IMR-90 (cell line): ENCODE measurements around the gene OVCA2.

ENCODE experiments used
- CHD1 ChIP-seq: IDR thresholded peaks from 2 replicates; pipeline ENCODE4 v1.6.1; 2012; ENCODE audit warnings: low read depth, low read length, improper control_type of control experiment
- CTCF ChIP-seq: conservative IDR thresholded peaks from 2 replicates; pipeline ENCODE4 v1.5.1; 2012; ENCODE audit warnings: mild to moderate bottlenecking, low read depth, low read length, improper control_type of control experiment
- POLR2A ChIP-seq: IDR thresholded peaks from 2 replicates; pipeline ENCODE4 v1.6.1; 2012; ENCODE audit warnings: mild to moderate bottlenecking, low read depth, low read length

- TF ChIP-seq CHD1 (no peak), CTCF (no peak), POLR2A (no peak)
Measured at GRCh38 chr17:1995321-1995892, 46.4 kb upstream of the OVCA2 start.
